HG03045 (cell line): ENCODE data around the gene ZNF606.
"Not testable (repeated sequence)": the region's sequence is repeated elsewhere in the genome, so short reads cannot be mapped to it uniquely, and the experiment has no call there.

Experiments
- ATAC-seq: cut with Tn5 transposase; IDR thresholded peaks from one replicate; pipeline ENCODE4 v1.9.1; 2021; ENCODE audit warnings: mild to moderate bottlenecking, moderate library complexity; ENCODE audit not compliant: unreplicated experiment

The ZNF606 gene

GRCh38 chr19:58014141-58014540 is 11.5 kb upstream of the ZNF606 start:
- no peak for ATAC-seq

- no peak for ATAC-seq
These were observed 7.9 kb upstream of the ZNF606 start for GRCh38 chr19:58010507-58010906.

GRCh38 chr19:58009666-58010301 is 7.2 kb upstream of the ZNF606 start:
- ATAC-seq = no peak

DNA sequence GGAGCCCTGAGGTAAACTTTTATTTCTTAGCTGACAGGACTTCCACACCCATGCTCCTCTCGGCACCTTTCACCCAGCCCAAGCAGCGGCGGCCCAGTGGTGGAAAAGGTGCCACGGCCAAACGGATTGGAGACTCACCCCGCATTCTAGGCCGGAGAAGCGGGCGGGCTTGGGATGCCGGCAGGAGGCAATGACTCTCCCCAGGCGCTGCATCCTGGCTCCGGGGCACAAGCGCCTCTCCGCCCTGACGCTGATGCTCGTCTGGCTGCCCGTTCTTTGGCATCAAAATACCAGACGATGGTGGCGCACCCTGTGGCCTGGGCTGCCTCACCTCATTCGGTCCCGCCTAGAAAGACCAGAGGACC is 6.7 kb upstream of the ZNF606 start:
- no peak for ATAC-seq

DNA sequence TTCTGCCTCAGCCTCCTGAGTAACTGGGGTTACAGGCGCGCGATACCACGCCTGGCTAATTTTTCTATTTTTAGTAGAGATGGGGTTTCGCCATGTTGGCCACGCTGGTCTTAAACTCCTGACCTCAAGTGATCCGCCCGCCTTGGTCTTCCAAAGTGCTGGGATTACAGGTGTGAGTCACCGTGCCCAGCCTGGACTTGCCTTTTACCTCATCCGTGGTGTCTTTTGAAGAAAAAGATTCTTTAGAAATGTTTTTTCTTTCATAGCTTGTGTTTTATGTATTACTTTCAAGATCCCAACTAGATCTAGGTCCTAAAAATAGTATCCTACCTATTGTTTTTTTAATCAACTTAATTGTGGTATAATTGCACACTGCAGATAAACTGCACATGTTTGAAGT is 6.3 kb upstream of the ZNF606 start:
- ATAC-seq = not testable (repeated sequence)

- ATAC-seq = no peak
These were observed 4.7 kb upstream of the ZNF606 start for GRCh38 chr19:58007285-58007684.

- no peak for ATAC-seq
These were observed 681 bp upstream of the ZNF606 start for GRCh38 chr19:58003174-58003828.

DNA sequence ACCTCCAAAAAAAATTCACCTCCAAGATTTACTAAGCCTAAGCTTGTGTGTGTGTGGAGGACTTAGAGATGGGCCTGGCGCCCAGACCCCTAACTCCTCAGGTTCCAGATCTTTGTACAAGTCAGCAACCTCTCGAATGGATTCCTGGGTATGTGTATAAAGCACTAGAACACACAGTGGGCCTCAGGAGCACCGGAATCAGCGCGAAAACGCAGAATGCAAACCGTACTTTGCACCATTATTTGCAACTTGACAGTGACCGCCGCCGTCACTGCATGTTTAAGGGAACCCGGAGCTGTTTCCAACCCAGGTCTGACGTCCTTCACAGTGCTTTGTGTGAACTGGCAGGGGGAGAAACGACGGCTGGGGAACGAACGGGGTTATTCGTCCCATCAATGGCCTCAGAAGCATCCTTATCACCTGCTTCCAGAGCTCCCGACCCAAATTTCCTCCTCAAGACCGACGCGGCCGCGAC is 688 bp downstream of the ZNF606 start:
- ATAC-seq = no peak

GRCh38 chr19:58000677-58001076 is 1.9 kb downstream of the ZNF606 start:
- ATAC-seq = no peak

DNA sequence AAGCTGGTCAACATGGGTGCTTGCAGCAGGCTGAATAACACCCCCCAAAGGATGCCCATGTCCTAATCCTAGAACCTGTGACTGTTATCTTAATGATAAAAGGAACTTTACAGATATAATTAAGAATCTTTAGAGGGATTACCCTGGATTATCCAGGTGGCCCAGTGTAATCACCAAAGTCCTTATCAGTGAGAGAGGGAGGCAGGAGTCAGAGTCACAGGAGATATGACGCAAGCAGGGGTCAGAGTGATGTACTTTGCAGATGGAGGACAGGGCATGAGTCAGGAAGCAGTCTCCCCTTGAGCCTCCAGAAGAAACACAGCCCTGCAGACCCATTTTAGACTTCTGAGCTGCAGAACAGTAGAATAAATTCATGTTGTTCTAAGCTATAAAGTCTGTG is 9.8 kb downstream of the ZNF606 start:
- no peak for ATAC-seq

DNA sequence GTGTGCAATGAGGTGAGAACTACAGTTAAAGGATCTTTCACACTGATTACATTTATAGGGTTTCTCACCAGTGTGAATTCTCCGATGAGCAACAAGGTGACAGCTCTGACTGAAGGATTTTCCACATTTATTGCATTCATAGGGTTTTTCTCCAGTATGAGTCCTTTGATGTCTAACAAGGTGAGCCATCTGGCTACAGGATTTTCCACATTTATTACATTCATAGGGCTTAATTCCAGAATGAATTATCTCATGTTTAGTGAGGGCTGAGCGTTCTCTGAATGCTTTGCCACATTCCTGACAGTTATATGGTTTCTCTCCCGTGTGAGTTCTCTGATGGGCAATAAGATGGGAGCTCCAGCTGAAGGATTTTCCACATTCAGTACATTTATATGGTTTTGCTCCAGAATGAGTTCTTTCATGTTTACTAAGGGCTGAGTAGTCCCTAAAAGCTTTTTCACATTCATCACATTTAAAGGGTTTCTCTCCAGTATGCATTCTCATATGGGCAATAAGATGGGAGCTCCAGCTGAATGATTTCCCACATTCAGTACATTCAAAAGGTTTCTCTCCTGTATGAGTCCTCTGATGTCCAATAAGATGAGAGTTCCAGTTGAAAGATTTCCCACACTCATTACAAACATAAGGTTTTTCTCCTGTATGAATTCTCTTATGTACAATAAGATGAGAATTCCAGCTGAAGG is 23.9 kb downstream of the ZNF606 start:
- no peak for ATAC-seq

GRCh38 chr19:57974434-57974833 is 28.2 kb downstream of the ZNF606 start, which contains the start of gene C19orf18:
Gene C19orf18, minus strand, starts transcription at chr19:57974534. Its CDS starts 102 bp downstream, at chr19:57974432.
- no peak for ATAC-seq

DNA sequence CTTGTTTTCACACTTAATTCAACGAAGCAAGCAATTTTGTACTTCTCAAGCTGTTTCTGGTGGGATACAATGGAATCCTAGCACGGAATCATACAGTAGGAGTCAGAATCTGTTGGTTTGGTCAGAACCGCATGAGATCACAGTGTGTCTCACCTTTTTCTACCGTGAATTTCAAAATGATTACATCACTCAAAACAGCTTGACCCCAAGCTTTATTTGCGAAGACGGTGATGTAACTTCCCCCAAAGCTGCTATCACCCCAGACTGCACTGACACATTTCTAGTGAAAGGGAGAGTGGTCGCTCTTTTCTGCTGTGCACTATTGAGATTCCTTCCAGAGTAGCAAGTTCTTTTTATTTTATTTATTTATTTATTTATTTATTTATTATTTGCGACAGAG is 37.9 kb downstream of the ZNF606 start:
- no peak for ATAC-seq

DNA sequence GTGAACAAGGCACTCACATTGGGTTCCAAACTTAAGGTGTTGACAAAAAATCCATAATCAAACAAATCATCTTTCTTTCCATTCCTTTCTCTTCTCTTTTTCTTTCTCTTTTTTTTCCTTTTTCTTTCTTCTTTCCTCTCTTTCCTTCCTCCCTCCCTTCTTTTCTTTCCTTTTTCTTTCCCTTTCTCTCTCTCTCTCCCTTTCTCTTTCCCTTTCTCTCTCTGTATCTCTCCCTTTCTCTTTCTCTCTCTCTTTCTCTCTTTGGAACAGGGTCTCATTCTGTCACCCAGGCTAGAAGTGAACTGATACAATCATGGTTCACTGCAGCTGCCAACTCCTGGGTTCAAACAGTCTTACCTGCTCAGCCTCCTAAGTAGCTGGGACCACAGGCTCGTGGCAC is 40.8 kb downstream of the ZNF606 start:
- ATAC-seq = no peak

- ATAC-seq = no peak
These were observed 47.6 kb downstream of the ZNF606 start for GRCh38 chr19:57954996-57955395.

DNA sequence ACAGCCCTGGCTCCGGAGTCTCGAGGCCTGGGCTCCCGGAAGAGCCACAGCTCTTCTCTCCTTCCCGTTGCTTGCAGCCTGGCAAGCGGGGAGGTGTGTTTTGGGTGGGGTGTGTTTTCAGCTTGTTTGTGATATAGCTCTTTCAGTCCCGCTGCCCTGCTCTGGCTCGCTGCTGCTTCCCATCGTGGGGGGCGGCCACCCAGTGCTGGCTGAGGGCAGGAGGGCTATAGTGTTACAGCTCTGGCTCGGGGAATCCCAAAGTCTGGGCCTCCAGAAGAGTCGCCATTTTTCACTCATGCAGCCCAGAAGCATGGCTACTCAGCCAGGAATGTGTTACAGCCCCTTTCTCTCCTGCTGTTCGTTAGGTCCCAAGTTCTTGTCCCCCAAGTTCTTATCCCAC is 52.9 kb downstream of the ZNF606 start:
- ATAC-seq = no peak

DNA sequence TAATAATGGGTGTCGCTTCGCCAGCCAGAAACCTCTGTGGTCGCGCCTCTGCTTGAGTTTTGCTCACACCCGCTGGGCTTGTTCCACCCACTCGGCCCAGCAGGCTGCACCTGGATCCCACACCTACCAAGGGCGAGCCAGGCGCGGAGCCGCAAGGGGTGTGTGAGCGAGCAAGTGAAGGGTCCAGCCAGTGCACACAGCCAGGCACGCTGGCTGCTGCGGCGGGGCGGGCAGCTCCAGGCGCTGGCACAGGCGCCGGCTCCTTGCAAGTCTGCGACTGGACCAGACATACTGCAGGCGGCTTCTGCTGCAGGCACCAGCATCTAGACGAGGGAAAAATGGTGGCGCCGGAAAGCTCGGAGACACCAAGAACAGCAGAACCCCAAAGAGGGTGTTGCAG is 53.3 kb downstream of the ZNF606 start:
- ATAC-seq = no peak

- peak; percentile 82 for ATAC-seq
These were observed 55.0 kb downstream of the ZNF606 start, which contains the start of gene ZNF256 for GRCh38 chr19:57947419-57948134. Gene ZNF256, minus strand, starts transcription at chr19:57947706. Its CDS starts 232 bp downstream, at chr19:57947474.

- no peak for ATAC-seq
These were observed 55.6 kb downstream of the ZNF606 start for GRCh38 chr19:57947088-57947418.

GRCh38 chr19:57946316-57946715 is 56.3 kb downstream of the ZNF606 start:
- no peak for ATAC-seq

GRCh38 chr19:57941593-57941992 is 61.0 kb downstream of the ZNF606 start:
- no peak for ATAC-seq
